Astrocyte (in vitro differentiated cells and primary cell): ENCODE measurements around the gene RTN4. TPM values are rescaled to one million over a fixed set of nuclear protein-coding genes. Genes with fewer than 3 reads are reported as not detected.

Experiments
- DNase-seq: peaks from one replicate; pipeline ENCODE4 v3.0.0-alpha.2; 2010; ENCODE audit warnings: low read depth
- FAIRE-seq: peaks from 2 replicates; lab custom pipeline; 2011; peaks lifted over from hg19 to GRCh38; lab: Jason Lieb, UNC
- H2AFZ ChIP-seq: 2 replicates; pipeline ENCODE4 v1.6.0; 2012; ENCODE audit warnings: low read depth, low read length, inconsistent platforms
- H3K27ac ChIP-seq: 2 replicates; pipeline ENCODE4 v1.5.1; 2011; ENCODE audit warnings: low read depth, low read length, inconsistent platforms
- H3K27me3 ChIP-seq: 2 replicates; pipeline ENCODE4 v1.6.0; 2011; ENCODE audit warnings: low read length, inconsistent platforms; ENCODE audit not compliant: insufficient read depth
- H3K36me3 ChIP-seq: 2 replicates; pipeline ENCODE4 v1.5.1; 2011; ENCODE audit warnings: low read length, inconsistent platforms; ENCODE audit not compliant: insufficient read depth
- H3K4me1 ChIP-seq: 2 replicates; pipeline ENCODE4 v1.5.1; 2011; ENCODE audit warnings: low read length, inconsistent platforms; ENCODE audit not compliant: insufficient read depth
- H3K4me2 ChIP-seq: 2 replicates; pipeline ENCODE4 v1.6.0; 2012; ENCODE audit warnings: low read length, inconsistent platforms
- H3K4me3 ChIP-seq: 2 replicates; pipeline ENCODE4 v1.5.1; 2011; ENCODE audit warnings: low read depth, mild to moderate bottlenecking, low read length, inconsistent platforms; ENCODE audit not compliant: insufficient read depth
- H3K79me2 ChIP-seq: 2 replicates; pipeline ENCODE4 v1.6.0; 2012; ENCODE audit warnings: mild to moderate bottlenecking, low read length, inconsistent platforms; ENCODE audit not compliant: insufficient read depth
- H3K9ac ChIP-seq: 2 replicates; pipeline ENCODE4 v1.6.0; 2012; ENCODE audit warnings: mild to moderate bottlenecking, low read length, inconsistent platforms
- H3K9me3 ChIP-seq: 2 replicates; pipeline ENCODE4 v1.5.1; 2012; ENCODE audit warnings: low read depth, mild to moderate bottlenecking, low read length, inconsistent platforms; ENCODE audit not compliant: insufficient read depth
- H4K20me1 ChIP-seq: 2 replicates; pipeline ENCODE4 v1.6.0; 2012; ENCODE audit warnings: low read length, inconsistent platforms; ENCODE audit not compliant: insufficient read depth
- H3K27ac Mint-ChIP-seq: one replicate; pipeline ENCODE4 v1.8.0; 2021; ENCODE audit warnings: mild to moderate bottlenecking, mixed read lengths; ENCODE audit not compliant: unreplicated experiment
- H3K27me3 Mint-ChIP-seq: one replicate; pipeline ENCODE4 v1.8.0; 2021; ENCODE audit warnings: low read depth, mixed read lengths; ENCODE audit not compliant: unreplicated experiment
- H3K36me3 Mint-ChIP-seq: one replicate; pipeline ENCODE4 v1.8.0; 2021; ENCODE audit warnings: low read depth, mixed read lengths; ENCODE audit not compliant: unreplicated experiment
- H3K4me1 Mint-ChIP-seq: one replicate; pipeline ENCODE4 v1.8.0; 2021; ENCODE audit warnings: low read depth, mixed read lengths; ENCODE audit not compliant: unreplicated experiment
- H3K4me3 Mint-ChIP-seq: one replicate; pipeline ENCODE4 v1.8.0; 2021; ENCODE audit warnings: mild to moderate bottlenecking, moderate library complexity, mixed read lengths; ENCODE audit not compliant: unreplicated experiment
- H3K9me3 Mint-ChIP-seq: one replicate; pipeline ENCODE4 v1.8.0; 2021; ENCODE audit warnings: mild to moderate bottlenecking, mixed read lengths; ENCODE audit not compliant: unreplicated experiment
- EZH2 ChIP-seq: IDR thresholded peaks from 2 replicates; pipeline ENCODE4 v1.6.1; 2012; ENCODE audit warnings: mild to moderate bottlenecking, low read length, inconsistent platforms; ENCODE audit not compliant: insufficient read depth
- total RNA-seq: library from RNA; stranded (reverse); gene quantifications from 2 replicates; pipeline ENCODE4 v1.2.1, GENCODE V29; 2021
- TF ChIP-seq, protein P1 (sequence below): IDR thresholded peaks from 2 replicates; pipeline ENCODE4 v1.5.1; 2011; ENCODE audit warnings: low read depth, mild to moderate bottlenecking, inconsistent platforms, low read length, moderate library complexity; ENCODE audit not compliant: insufficient read depth

Gene RTN4
- total RNA-seq, 1 donor from 2014 or later, result 541 TPM

DNA sequence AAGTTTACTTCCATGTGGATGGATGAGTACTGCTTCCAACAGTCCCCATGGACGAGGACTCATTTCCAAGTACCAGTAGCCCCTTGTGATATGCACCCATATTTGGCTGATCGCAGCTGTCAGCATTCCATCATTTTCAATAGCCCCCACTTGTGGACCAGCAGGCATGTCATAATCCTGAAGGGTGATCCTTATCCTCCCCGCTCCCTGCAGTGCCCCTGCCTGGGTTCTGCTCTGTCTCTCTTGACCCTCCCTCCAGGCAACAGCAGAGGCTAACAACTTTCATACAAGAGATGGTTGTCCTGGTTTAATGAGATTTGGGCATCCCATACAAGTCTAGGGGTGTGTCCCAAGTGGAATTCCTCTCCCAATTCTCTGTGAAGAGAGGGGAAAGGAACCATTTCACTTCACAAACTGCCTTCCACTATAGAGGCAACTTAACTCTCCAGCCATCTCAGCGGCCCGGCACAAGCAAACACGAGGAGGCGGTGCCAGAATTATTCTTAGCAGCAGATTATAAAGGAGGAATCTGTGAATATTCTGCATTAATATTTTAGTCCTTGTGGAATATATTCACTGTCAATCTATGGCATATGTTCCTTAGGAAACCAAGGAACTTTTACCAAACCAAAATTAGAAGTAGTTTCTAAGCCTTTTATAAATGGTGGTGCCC, 110.7 kb downstream of the RTN4 start:
- no peaks in the 10 kb centered on the region for H3K36me3 ChIP-seq
- Mint-ChIP-seq H3K36me3 (peaks cover 6% of the 10 kb centered on the region), H3K4me3 (no peak overlapping the region), H3K4me1 (no peaks in the 10 kb centered on the region), H3K27me3 (no peaks in the 10 kb centered on the region), H3K9me3 (peaks cover 2% of the 10 kb centered on the region), H3K27ac (no peak overlapping the region)
- FAIRE-seq, result no peak
- H3K79me2 ChIP-seq, result no peaks in the 10 kb centered on the region
- no peak overlapping the region for H2AFZ ChIP-seq
- TF ChIP-seq, protein P1, sequence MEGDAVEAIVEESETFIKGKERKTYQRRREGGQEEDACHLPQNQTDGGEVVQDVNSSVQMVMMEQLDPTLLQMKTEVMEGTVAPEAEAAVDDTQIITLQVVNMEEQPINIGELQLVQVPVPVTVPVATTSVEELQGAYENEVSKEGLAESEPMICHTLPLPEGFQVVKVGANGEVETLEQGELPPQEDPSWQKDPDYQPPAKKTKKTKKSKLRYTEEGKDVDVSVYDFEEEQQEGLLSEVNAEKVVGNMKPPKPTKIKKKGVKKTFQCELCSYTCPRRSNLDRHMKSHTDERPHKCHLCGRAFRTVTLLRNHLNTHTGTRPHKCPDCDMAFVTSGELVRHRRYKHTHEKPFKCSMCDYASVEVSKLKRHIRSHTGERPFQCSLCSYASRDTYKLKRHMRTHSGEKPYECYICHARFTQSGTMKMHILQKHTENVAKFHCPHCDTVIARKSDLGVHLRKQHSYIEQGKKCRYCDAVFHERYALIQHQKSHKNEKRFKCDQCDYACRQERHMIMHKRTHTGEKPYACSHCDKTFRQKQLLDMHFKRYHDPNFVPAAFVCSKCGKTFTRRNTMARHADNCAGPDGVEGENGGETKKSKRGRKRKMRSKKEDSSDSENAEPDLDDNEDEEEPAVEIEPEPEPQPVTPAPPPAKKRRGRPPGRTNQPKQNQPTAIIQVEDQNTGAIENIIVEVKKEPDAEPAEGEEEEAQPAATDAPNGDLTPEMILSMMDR, result no peak
- TF ChIP-seq EZH2, result no peak
- no peak overlapping the region for H3K9ac ChIP-seq
- no peak overlapping the region for H3K4me2 ChIP-seq
- no peak overlapping the region for H3K4me3 ChIP-seq
- no peaks in the 10 kb centered on the region for H4K20me1 ChIP-seq
- peaks cover 2% of the 10 kb centered on the region for H3K27me3 ChIP-seq
- DNase-seq, result no peak
- H3K4me1 ChIP-seq, result no peaks in the 10 kb centered on the region
- no peak overlapping the region for H3K27ac ChIP-seq
- H3K9me3 ChIP-seq, result no peaks in the 10 kb centered on the region

DNA sequence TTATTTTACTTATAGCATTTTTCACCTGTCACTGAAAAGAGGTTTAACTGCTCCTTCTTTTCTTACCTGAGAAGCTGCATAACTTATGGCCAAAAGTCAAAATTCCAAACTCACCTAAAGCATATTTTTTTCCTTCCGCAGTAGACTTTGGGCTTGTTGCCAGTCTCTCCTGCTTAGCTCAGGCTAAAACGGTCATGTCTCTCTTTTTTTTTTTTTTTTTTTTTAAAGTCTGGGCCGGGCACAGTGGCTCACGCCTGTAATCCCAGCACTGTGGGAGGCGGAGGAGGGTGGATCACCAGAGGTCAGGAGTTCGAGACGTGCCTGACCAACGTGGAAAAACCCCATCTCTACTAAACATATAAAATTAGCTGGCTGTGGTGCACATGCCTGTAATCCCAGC, 113.5 kb downstream of the RTN4 start:
- Histone ChIP-seq H3K9ac (no peak overlapping the region), H3K9me3 (no peaks in the 10 kb centered on the region), H4K20me1 (no peaks in the 10 kb centered on the region), H3K4me2 (no peak overlapping the region), H3K4me1 (no peaks in the 10 kb centered on the region), H3K27ac (no peak overlapping the region), H3K27me3 (peaks cover 2% of the 10 kb centered on the region), H3K36me3 (no peaks in the 10 kb centered on the region), H2AFZ (no peak overlapping the region), H3K4me3 (no peak overlapping the region), H3K79me2 (no peaks in the 10 kb centered on the region)
- TF ChIP-seq EZH2, result no peak
- TF ChIP-seq, protein P1, result no peak
- FAIRE-seq (no peak), DNase-seq (no peak)
- H3K27me3 Mint-ChIP-seq, result no peaks in the 10 kb centered on the region
- no peak overlapping the region for H3K4me3 Mint-ChIP-seq
- no peaks in the 10 kb centered on the region for H3K4me1 Mint-ChIP-seq
- H3K27ac Mint-ChIP-seq, result no peak overlapping the region
- H3K36me3 Mint-ChIP-seq, result peaks cover 6% of the 10 kb centered on the region
- peaks cover 2% of the 10 kb centered on the region for H3K9me3 Mint-ChIP-seq

GRCh38 chr2:54935389-54935788, 114.9 kb downstream of the RTN4 start:
- Histone ChIP-seq H3K4me1 (no peaks in the 10 kb centered on the region), H3K4me3 (no peak overlapping the region), H3K79me2 (no peaks in the 10 kb centered on the region), H3K9me3 (no peaks in the 10 kb centered on the region), H3K27me3 (no peaks in the 10 kb centered on the region), H4K20me1 (no peaks in the 10 kb centered on the region), H3K9ac (no peak overlapping the region), H2AFZ (no peak overlapping the region), H3K4me2 (no peak overlapping the region), H3K27ac (no peak overlapping the region), H3K36me3 (no peaks in the 10 kb centered on the region)
- Mint-ChIP-seq H3K27ac (no peak overlapping the region), H3K36me3 (peaks cover 6% of the 10 kb centered on the region), H3K4me1 (no peaks in the 10 kb centered on the region), H3K4me3 (no peak overlapping the region), H3K9me3 (peaks cover 2% of the 10 kb centered on the region), H3K27me3 (no peaks in the 10 kb centered on the region)
- FAIRE-seq (no peak), DNase-seq (no peak)
- TF ChIP-seq, protein P1, result no peak
- no peak for TF ChIP-seq EZH2
